Measurements from ENCODE around the gene TARBP1. TPM values are rescaled to one million over a fixed set of nuclear protein-coding genes. Genes with fewer than 3 reads are reported as not detected.
A peak's percentile ranks its signal among the peaks of the same experiment; 100 is the strongest.

The TARBP1 gene
- total and polyA plus RNA-seq, 12 donors, result 9.2 to 79.7 (median 14.4) TPM

DNA sequence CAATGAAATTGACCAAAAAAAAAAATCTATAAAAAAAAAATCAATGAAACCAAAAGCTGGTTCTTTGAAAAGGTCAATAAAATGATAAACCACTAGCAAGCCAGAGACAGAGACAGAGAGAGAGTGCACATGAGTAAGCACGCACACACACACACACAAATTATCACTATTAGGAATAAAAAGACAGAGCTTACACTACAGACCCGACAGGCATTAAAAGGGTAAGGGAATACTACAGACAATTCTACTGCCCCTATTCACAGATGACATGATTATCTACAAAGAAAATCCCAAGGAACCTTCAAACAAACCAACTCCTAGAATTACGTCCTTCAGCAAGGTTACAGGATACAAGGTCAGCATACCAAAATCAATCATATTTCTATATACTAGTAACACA, 38.6 kb downstream of the TARBP1 start:
- Histone ChIP-seq H3K27me3 (no peaks in the 10 kb centered on the region), H3K9me3 (replicated peaks in 1 of 3) (peaks cover 0 to 10% (median 0%) of the 10 kb centered on the region in 3 donors), H3K27ac (no peak overlapping the region), H3K36me3 (replicated peaks in 1 of 2) (no peaks in the 10 kb centered on the region), H3K4me1 (replicated peaks in 1 of 2) (no peaks in the 10 kb centered on the region), H3K4me3 (no peak overlapping the region)
- 78 to 84% (median 79%) methylated on average over 3 of the region's 3 CpGs for WGBS, 4 donors
- no peak for TF ChIP-seq POLR2A (IDR thresholded peaks at IDR 0.05)
- TF ChIP-seq CTCF (IDR thresholded peaks at IDR 0.05), result no peak
- intact Hi-C loops (cut with DNase I), result no loop called here
- DNase-seq, result no peak

DNA sequence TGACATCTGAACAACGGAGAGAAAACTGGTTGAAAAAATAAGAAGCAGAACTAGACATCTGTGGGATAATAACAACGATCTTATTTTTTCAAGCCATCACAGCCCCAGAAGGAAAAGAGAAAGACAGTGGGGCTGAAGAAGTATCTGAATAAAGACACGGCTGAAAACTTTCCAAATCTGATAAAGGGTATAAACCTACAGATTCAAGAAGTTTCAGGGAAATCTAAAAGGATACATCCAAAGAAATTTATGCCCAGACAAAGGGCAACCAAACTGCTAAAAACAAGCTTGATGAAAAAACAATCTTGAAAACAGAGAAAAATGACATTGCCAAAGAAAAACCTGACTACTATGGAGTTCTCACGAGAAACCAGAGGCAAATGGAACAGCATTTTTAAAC, 40.4 kb downstream of the TARBP1 start:
- Histone ChIP-seq H3K9me3 (replicated peaks in 1 of 3) (peaks cover 0 to 10% (median 0%) of the 10 kb centered on the region in 3 donors), H3K27me3 (no peaks in the 10 kb centered on the region), H3K4me3 (no peak overlapping the region), H3K36me3 (replicated peaks in 1 of 2) (no peaks in the 10 kb centered on the region), H3K27ac (no peak overlapping the region), H3K4me1 (replicated peaks in 1 of 2) (no peaks in the 10 kb centered on the region)
- intact Hi-C loops (cut with DNase I), result no loop called here
- TF ChIP-seq CTCF (IDR thresholded peaks at IDR 0.05) (no peak), POLR2A (IDR thresholded peaks at IDR 0.05) (no peak)
- no peak for DNase-seq
- 93 to 99% (median 95%) methylated on average over 4 of the region's 4 CpGs for WGBS, 4 donors

GRCh38 chr1:234437423-234438171, 41.4 kb downstream of the TARBP1 start:
- TF ChIP-seq POLR2A (IDR thresholded peaks at IDR 0.05) (no peak), CTCF (IDR thresholded peaks at IDR 0.05) (no peak)
- Histone ChIP-seq H3K27me3 (no peaks in the 10 kb centered on the region), H3K4me1 (replicated peaks in 1 of 2) (no peaks in the 10 kb centered on the region), H3K4me3 (no peak overlapping the region), H3K9me3 (replicated peaks in 1 of 3) (peaks cover 0 to 10% (median 0%) of the 10 kb centered on the region in 3 donors), H3K27ac (no peak overlapping the region), H3K36me3 (replicated peaks in 1 of 2) (peaks cover 0 to 8% of the 10 kb centered on the region in 2 donors)
- intact Hi-C loops (cut with DNase I), result no loop called here
- whole genome bisulfite sequencing, 4 donors, result 86 to 92% (median 89%) methylated on average over 6 of the region's 6 CpGs
- DNase-seq, result peak in 1 of 7 donors; percentile 20

DNA sequence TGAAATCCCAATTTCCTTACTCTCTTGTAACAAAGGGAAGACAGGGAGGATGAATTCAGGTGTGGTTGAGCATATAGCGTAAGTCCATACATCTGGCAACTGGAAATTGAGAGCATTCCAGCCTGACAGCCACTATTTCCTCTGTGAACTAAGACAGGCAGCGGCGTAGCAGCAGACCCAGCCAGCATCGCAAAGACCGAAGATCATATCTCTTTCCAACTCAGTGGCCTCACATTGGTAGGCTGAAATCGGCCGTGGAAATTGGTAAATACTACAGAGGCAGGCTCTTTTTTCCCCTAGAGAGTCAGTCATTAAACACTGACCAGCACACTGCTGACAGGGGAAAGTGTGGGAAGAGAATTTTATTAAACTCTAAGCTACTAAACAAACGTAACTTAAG, 43.4 kb downstream of the TARBP1 start:
- H3K27ac ChIP-seq, result no peak overlapping the region
- TF ChIP-seq CTCF (IDR thresholded peaks at IDR 0.05) (no peak), POLR2A (IDR thresholded peaks at IDR 0.05) (no peak)
- intact Hi-C loops (cut with DNase I), result no loop called here
- DNase-seq, result no peak
- peaks cover 0 to 12% of the 10 kb centered on the region in 2 donors for H3K36me3 ChIP-seq (replicated peaks in 1 of 2)
- no peak overlapping the region for H3K4me3 ChIP-seq
- H3K4me1 ChIP-seq (replicated peaks in 1 of 2), result no peaks in the 10 kb centered on the region
- peaks cover 0 to 8% (median 0%) of the 10 kb centered on the region in 3 donors for H3K9me3 ChIP-seq (replicated peaks in 1 of 3)
- H3K27me3 ChIP-seq, result no peaks in the 10 kb centered on the region
- WGBS, 4 donors, result 69 to 85% (median 81%) methylated on average over 8 of the region's 8 CpGs

Data from adrenal gland (tissue), 12 donors.